Measurements from ENCODE around the gene FAP.

Gene FAP

GRCh38 chr2:162123806-162124758 is 119.2 kb downstream of the FAP start:
- no peak for DNase-seq

Data from right hindlimb (tissue), 1 donor.